ENCODE results near the gene F5.
"Not testable (repeated sequence)": the region's sequence is repeated elsewhere in the genome, so short reads cannot be mapped to it uniquely, and the experiment has no call there.

Gene F5

GRCh38 chr1:169523904-169524303 lies 62.4 kb downstream of the F5 start:
- Mint-ChIP-seq H3K9me3 (no peaks in the 10 kb centered on the region), H3K27me3 (peaks cover 0 to 3% of the 10 kb centered on the region in 2 donors), H3K36me3 (no peaks in the 10 kb centered on the region), H3K4me1 (peaks cover 5 to 7% of the 10 kb centered on the region in 2 donors), H3K27ac (no peak overlapping the region), H3K4me3 (no peak overlapping the region)
- no peak for DNase-seq
- ATAC-seq (replicated peaks), result no peak

GRCh38 chr1:169521226-169521625 lies 65.1 kb downstream of the F5 start:
- no peaks in the 10 kb centered on the region for H3K36me3 Mint-ChIP-seq
- ATAC-seq (replicated peaks), result no peak
- no peaks in the 10 kb centered on the region for H3K4me1 Mint-ChIP-seq

DNA sequence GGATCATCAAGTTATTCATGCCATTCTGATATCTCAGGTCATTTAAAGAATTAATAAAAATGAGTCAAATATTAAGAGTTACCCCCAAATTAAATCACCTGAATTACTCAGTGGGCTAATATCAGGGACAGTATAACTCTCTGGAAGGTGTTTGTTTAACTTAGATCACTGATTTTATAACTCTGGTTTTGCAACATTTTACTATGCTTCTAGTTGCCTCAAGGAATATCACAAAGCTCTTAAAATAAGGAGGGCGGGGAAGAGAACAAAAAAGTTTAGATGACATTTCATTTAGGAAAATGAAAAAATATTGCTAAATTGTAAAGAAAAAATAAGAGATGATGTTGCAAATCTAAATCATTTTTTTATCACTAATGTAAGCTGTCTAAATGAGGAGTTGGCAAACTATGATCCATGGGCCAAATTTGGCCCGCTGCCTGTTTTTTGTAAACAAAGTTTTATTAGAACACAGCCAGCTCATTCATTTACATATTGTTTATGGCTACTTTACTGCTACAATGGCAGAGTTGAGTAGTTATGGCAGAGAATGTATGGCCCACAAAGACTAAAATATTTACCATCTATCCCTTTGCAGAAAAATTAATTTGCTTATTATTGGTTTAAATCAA lies 68.6 kb downstream of the F5 start:
- H3K36me3 Mint-ChIP-seq, result no peaks in the 10 kb centered on the region
- no peaks in the 10 kb centered on the region for H3K27me3 Mint-ChIP-seq

More at GRCh38 chr1:169521226-169521625, 65.1 kb downstream of the F5 start:
- Mint-ChIP-seq H3K27me3 (no peaks in the 10 kb centered on the region), H3K27ac (no peak overlapping the region), H3K9me3 (no peaks in the 10 kb centered on the region), H3K4me3 (no peak overlapping the region)
- DNase-seq, result no peak

DNA sequence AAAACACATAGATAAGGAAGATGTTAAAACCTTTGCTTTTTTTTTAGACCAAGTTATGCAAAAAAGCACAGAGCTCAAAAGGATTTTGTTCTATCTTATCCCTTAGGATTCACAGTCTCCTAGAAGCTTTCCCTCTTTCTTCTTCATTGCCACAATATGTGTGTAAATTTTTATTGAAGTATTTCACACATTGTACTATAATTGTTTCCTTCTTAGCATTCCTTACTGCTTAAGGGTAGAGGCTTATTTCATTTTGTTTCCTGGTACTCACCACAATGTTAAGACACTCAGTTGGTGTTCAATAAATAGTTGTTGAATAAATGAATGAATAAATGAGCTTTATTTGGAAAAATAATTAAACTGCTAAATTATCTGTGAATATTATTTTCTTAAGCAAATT lies 70.6 kb downstream of the F5 start:
- no peak for ATAC-seq (replicated peaks)
- no peaks in the 10 kb centered on the region for H3K27me3 Mint-ChIP-seq
- DNase-seq, result no peak
- H3K9me3 Mint-ChIP-seq, result no peaks in the 10 kb centered on the region
- H3K4me1 Mint-ChIP-seq, result peaks cover 4 to 6% of the 10 kb centered on the region in 2 donors
- no peak overlapping the region for H3K27ac Mint-ChIP-seq
- no peak overlapping the region for H3K4me3 Mint-ChIP-seq
- no peaks in the 10 kb centered on the region for H3K36me3 Mint-ChIP-seq

More for the DNA sequence above, 68.6 kb downstream of the F5 start:
- DNase-seq, result no peak
- H3K4me3 Mint-ChIP-seq, result no peak overlapping the region
- no peak overlapping the region for H3K27ac Mint-ChIP-seq
- peaks cover 4 to 6% of the 10 kb centered on the region in 2 donors for H3K4me1 Mint-ChIP-seq
- ATAC-seq (replicated peaks), result no peak
- H3K9me3 Mint-ChIP-seq, result no peaks in the 10 kb centered on the region

GRCh38 chr1:169514566-169515270 lies 71.6 kb downstream of the F5 start:
- no peaks in the 10 kb centered on the region for H3K9me3 Mint-ChIP-seq
- no peak overlapping the region for H3K27ac Mint-ChIP-seq
- ATAC-seq (replicated peaks), result no peak
- peaks cover 4 to 6% of the 10 kb centered on the region in 2 donors for H3K4me1 Mint-ChIP-seq
- no peaks in the 10 kb centered on the region for H3K27me3 Mint-ChIP-seq
- no peaks in the 10 kb centered on the region for H3K36me3 Mint-ChIP-seq
- H3K4me3 Mint-ChIP-seq, result no peak overlapping the region
- no peak for DNase-seq

DNA sequence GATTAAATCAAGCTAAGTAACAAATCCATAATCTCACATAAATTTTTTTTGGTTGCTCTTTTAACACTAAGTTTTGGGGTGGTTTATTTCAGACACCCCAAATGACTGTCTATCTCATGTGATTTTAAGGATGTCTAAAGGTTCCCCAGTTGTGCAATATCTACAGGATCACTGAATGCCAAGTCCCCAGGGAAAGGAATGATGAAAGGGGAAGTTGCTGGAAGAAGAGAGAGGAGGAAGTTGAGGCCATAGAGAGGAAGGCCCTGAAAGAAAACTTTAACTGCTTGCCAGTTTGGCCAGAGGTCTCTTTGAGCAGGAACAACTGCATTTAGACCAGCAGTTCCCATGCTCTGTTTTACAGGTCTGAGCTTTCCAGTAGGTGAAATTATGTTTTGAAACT lies 73.1 kb downstream of the F5 start:
- H3K27ac Mint-ChIP-seq, result no peak overlapping the region
- no peaks in the 10 kb centered on the region for H3K27me3 Mint-ChIP-seq
- H3K4me1 Mint-ChIP-seq, result peaks cover 4 to 6% of the 10 kb centered on the region in 2 donors
- H3K4me3 Mint-ChIP-seq, result no peak overlapping the region
- ATAC-seq (replicated peaks) (no peak), DNase-seq (no peak)
- H3K9me3 Mint-ChIP-seq, result no peaks in the 10 kb centered on the region
- H3K36me3 Mint-ChIP-seq, result no peaks in the 10 kb centered on the region

DNA sequence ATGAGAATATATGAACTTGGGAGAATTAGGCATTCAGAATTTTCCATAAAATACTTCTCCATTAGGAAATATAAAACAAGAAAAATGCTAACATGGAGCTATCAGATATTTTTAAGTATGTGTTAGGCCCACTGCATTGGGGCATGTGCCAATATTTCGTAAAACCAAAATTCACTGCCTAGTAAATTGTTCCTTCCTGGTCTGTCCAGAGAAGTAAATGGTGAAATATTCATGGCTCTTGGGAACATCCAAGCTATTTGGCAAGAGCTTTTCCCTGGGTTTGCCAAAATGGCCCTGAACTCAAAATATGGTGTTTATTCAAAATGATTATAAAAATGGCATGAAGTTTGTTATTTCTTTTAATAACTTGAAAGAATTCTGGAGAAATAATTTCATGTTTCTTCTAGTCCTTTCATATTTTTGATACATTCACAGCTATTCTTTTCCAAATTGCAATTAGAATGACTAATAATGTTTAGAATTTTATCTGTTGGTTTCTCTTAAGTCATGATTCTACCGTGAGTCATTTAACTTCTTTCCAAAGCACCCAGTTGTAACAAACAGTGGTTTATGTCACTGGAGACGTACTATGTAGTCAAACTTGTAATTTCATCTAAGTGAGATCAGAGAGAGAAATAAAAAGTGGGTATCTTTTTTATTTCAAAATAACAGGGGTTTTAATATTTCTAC lies 74.8 kb downstream of the F5 start:
- Mint-ChIP-seq H3K4me1 (peaks cover 4 to 6% of the 10 kb centered on the region in 2 donors), H3K27ac (no peak overlapping the region), H3K9me3 (no peaks in the 10 kb centered on the region), H3K36me3 (no peaks in the 10 kb centered on the region), H3K27me3 (no peaks in the 10 kb centered on the region), H3K4me3 (no peak overlapping the region)
- DNase-seq (no peak), ATAC-seq (replicated peaks) (no peak)

GRCh38 chr1:169510060-169510459 lies 76.2 kb downstream of the F5 start:
- Mint-ChIP-seq H3K27ac (no peak overlapping the region), H3K36me3 (no peaks in the 10 kb centered on the region), H3K4me1 (peaks cover 4 to 6% of the 10 kb centered on the region in 2 donors), H3K27me3 (no peaks in the 10 kb centered on the region), H3K9me3 (no peaks in the 10 kb centered on the region), H3K4me3 (no peak overlapping the region)
- ATAC-seq (replicated peaks) (no peak), DNase-seq (no peak)

- no peak for ATAC-seq (replicated peaks)
- Mint-ChIP-seq H3K4me3 (no peak overlapping the region), H3K4me1 (peaks cover 4 to 6% of the 10 kb centered on the region in 2 donors), H3K36me3 (no peaks in the 10 kb centered on the region), H3K9me3 (no peaks in the 10 kb centered on the region), H3K27me3 (no peaks in the 10 kb centered on the region), H3K27ac (no peak overlapping the region)
- DNase-seq, result no peak
Measured at GRCh38 chr1:169509354-169509753, 76.9 kb downstream of the F5 start.

DNA sequence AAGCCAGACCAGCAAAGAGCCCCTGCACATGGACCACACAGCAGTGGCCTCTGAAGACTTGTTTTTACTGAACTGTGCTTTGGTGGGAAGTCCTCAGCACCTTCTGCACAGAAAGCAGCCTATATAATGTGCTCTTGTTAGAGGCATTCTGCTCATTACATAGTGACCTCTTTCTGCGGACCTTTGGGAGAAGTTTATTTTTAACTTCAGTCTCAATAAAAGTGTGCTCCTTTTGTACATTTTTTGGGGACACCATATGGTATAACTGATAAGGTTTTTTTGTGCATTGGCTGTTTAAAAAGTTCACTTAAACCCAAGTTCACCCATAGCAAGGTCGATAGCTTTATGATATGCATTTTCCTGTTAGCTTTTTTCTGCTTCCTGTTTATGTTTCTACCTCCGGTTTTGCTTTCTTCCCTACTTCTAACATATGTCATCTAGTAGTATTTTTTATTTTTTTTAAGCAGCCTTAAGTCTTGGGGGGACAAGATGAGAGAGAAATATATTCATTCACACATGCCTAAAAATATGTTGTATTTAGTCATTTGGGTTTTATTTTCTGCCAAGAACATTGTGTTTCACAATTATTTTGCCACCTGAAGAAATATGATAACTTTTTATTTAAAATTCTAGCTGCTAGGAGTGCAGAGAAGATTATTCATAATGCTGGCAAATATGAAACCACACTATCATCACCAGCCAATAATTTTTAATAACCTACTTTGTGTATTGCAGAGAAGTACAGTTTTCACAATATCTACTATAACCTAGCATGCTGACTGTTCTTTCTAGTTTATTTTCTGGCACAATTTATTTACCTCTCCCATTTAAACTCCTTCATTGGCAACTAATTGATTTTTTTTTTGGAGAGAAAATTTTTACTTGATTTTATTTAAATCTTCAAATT lies 77.6 kb downstream of the F5 start:
- Mint-ChIP-seq H3K4me1 (peaks cover 4 to 6% of the 10 kb centered on the region in 2 donors), H3K36me3 (no peaks in the 10 kb centered on the region), H3K9me3 (no peaks in the 10 kb centered on the region), H3K27me3 (no peaks in the 10 kb centered on the region), H3K27ac (no peak overlapping the region), H3K4me3 (no peak overlapping the region)
- ATAC-seq (replicated peaks) (no peak), DNase-seq (no peak)

DNA sequence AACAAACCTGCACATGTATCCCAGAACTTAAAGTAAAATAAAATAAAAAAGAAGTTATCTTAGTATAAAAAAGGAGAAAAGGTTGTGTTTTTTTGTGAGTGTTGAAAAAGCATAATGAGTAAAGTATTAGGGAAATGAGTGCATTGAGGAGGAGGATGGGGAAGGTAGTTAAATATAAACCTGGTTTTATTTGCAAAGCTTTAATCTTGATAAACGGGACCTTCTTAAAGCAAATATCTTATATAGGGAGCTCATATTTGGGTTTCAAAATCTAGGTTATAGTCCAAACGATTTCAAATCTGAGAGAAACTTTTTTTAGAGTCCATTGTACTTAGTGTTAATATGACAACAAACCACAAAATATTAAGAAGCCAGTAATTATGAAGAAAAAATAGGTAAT lies 78.9 kb downstream of the F5 start:
- Mint-ChIP-seq H3K27ac (no peak overlapping the region), H3K36me3 (no peaks in the 10 kb centered on the region), H3K27me3 (no peaks in the 10 kb centered on the region), H3K4me1 (no peaks in the 10 kb centered on the region), H3K9me3 (no peaks in the 10 kb centered on the region), H3K4me3 (no peak overlapping the region)
- DNase-seq, result no peak
- no peak for ATAC-seq (replicated peaks)

DNA sequence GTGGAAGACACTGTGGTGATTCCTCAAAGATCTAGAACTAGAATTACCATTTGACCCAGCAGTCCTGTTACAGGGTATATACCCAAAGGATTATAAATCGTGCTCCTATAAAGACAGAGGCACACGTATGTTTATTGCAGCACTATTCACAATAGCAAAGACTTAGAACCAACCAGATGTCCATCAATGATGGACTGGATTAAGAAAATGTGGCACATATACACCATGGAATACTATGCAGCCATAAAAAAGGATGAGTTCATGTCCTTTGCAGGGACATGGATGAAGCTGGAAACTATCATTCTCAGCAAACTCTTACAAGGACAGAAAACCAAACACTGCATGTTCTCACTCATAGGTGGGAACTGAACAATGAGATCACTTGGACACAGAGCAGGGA lies 82.7 kb downstream of the F5 start:
- not testable (repeated sequence) for H3K36me3 Mint-ChIP-seq; ATAC-seq (replicated peaks); H3K9me3 Mint-ChIP-seq; H3K27ac Mint-ChIP-seq; H3K4me1 Mint-ChIP-seq; DNase-seq; H3K4me3 Mint-ChIP-seq
- peaks cover 7 to 15% of the 10 kb centered on the region in 2 donors for H3K27me3 Mint-ChIP-seq

GRCh38 chr1:169499807-169500206 lies 86.5 kb downstream of the F5 start:
- Mint-ChIP-seq H3K4me1 (no peaks in the 10 kb centered on the region), H3K27ac (no peak overlapping the region), H3K9me3 (peaks cover 9 to 10% of the 10 kb centered on the region in 2 donors), H3K27me3 (peaks cover 18 to 29% of the 10 kb centered on the region in 2 donors), H3K36me3 (peaks cover 0 to 8% of the 10 kb centered on the region in 2 donors), H3K4me3 (no peak overlapping the region)
- DNase-seq (no peak), ATAC-seq (replicated peaks) (no peak)

DNA sequence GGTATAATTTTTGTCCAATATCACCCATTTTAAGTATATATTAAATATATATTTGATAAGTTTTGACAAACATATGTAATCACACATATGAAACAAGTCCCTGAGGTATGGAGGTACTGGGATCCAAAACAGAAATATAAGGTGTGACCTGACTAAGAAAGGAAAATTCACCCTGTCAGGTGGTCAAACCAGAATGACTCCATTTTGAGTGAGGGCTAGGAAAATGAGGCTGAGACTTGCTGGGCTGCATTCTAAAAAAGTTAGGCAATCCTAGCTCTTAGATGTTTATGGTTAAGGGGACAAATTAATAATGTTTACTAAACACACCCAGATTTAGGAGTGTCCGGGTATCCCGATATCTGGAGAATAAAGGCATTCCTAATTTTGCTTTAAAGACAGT lies 89.0 kb downstream of the F5 start:
- ATAC-seq (replicated peaks) (no peak), DNase-seq (no peak)
- H3K36me3 Mint-ChIP-seq, result peaks cover 0 to 8% of the 10 kb centered on the region in 2 donors
- peaks cover 18 to 29% of the 10 kb centered on the region in 2 donors for H3K27me3 Mint-ChIP-seq
- H3K9me3 Mint-ChIP-seq, result peaks cover 9 to 10% of the 10 kb centered on the region in 2 donors
- H3K4me1 Mint-ChIP-seq, result no peaks in the 10 kb centered on the region
- no peak overlapping the region for H3K4me3 Mint-ChIP-seq
- no peak overlapping the region for H3K27ac Mint-ChIP-seq
